ENCODE results near the gene KRTAP9-6. TPM values are rescaled to one million over a fixed set of nuclear protein-coding genes. Genes with fewer than 3 reads are reported as not detected.
"Not testable (repeated sequence)": the region's sequence is repeated elsewhere in the genome, so short reads cannot be mapped to it uniquely, and the experiment has no call there.

The KRTAP9-6 gene
- total RNA-seq, 1 experiment from 2014 or later: not detected

- TF ChIP-seq EZH2 (IDR thresholded peaks at IDR 0.05; ENCODE audit: low read length, unreplicated experiment): no peak
- no peak for TF ChIP-seq EZH2phosphoT487 (IDR thresholded peaks at IDR 0.05; ENCODE audit: borderline replicate concordance, low read length)
- TF ChIP-seq CTCF (conservative IDR thresholded peaks at IDR 0.05; ENCODE audit: low read depth, low read length): no peak
- no peak overlapping the region for H2AFZ ChIP-seq (ENCODE audit: low read length)
- no peak overlapping the region for H3K4me2 ChIP-seq (ENCODE audit: low read length)
- H3K27ac ChIP-seq (ENCODE audit: low read length): no peak overlapping the region
- intact Hi-C loops (cut with micrococcal nuclease): no loop called here
- H3F3A ChIP-seq (ENCODE audit: low read length, unreplicated experiment): no peaks in the 10 kb centered on the region
- no peak for DNase-seq
- no peaks in the 10 kb centered on the region for H3K4me1 ChIP-seq (ENCODE audit: insufficient read depth, low read length)
- no peak overlapping the region for H3K9ac ChIP-seq (ENCODE audit: low read length)
- BruUV-seq (replicated peaks): no TSS peak
- POLR2A ChIA-PET (ENCODE audit: unreplicated experiment): no interaction called here
- H4K20me1 ChIP-seq (ENCODE audit: low read length): no peaks in the 10 kb centered on the region
- no peaks in the 10 kb centered on the region for H3K79me2 ChIP-seq (ENCODE audit: low read length)
- no peaks in the 10 kb centered on the region for H3K9me2 ChIP-seq (replicated peaks; ENCODE audit: low read length)
- CTCF ChIA-PET: no interaction called here
- H3K36me3 ChIP-seq (ENCODE audit: low read depth, low read length): no peaks in the 10 kb centered on the region
- no peaks in the 10 kb centered on the region for H3K9me3 ChIP-seq (ENCODE audit: low read length)
- no peaks in the 10 kb centered on the region for H3K27me3 ChIP-seq (ENCODE audit: low read length)
- no peak overlapping the region for H3K4me3 ChIP-seq (ENCODE audit: low read length)
- no peak for ATAC-seq
Measured at GRCh38 chr17:41264599-41264998, 579 bp upstream of the KRTAP9-6 start.

GRCh38 chr17:41267711-41268110 lies 2.5 kb downstream of the KRTAP9-6 start:
- no peak overlapping the region for H3K4me2 ChIP-seq (ENCODE audit: low read length)
- no peak overlapping the region for H3K4me3 ChIP-seq (ENCODE audit: low read length)
- no peaks in the 10 kb centered on the region for H3K4me1 ChIP-seq (ENCODE audit: insufficient read depth, low read length)
- no peaks in the 10 kb centered on the region for H4K20me1 ChIP-seq (ENCODE audit: low read length)
- intact Hi-C loops (cut with micrococcal nuclease): no loop called here
- H3K9me3 ChIP-seq (ENCODE audit: low read length): no peaks in the 10 kb centered on the region
- DNase-seq: no peak
- TF ChIP-seq CTCF (conservative IDR thresholded peaks at IDR 0.05; ENCODE audit: low read depth, low read length) (no peak), EZH2 (IDR thresholded peaks at IDR 0.05; ENCODE audit: low read length, unreplicated experiment) (no peak), EZH2phosphoT487 (IDR thresholded peaks at IDR 0.05; ENCODE audit: borderline replicate concordance, low read length) (no peak)
- H3F3A ChIP-seq (ENCODE audit: low read length, unreplicated experiment): no peaks in the 10 kb centered on the region
- H3K9me2 ChIP-seq (replicated peaks; ENCODE audit: low read length): no peaks in the 10 kb centered on the region
- BruUV-seq (replicated peaks): no TSS peak
- no peak overlapping the region for H3K9ac ChIP-seq (ENCODE audit: low read length)
- CTCF ChIA-PET: no interaction called here
- ATAC-seq: no peak
- no peaks in the 10 kb centered on the region for H3K27me3 ChIP-seq (ENCODE audit: low read length)
- no peaks in the 10 kb centered on the region for H3K36me3 ChIP-seq (ENCODE audit: low read depth, low read length)
- no peaks in the 10 kb centered on the region for H3K79me2 ChIP-seq (ENCODE audit: low read length)
- POLR2A ChIA-PET (ENCODE audit: unreplicated experiment): no interaction called here
- H2AFZ ChIP-seq (ENCODE audit: low read length): no peak overlapping the region
- H3K27ac ChIP-seq (ENCODE audit: low read length): no peak overlapping the region

DNA sequence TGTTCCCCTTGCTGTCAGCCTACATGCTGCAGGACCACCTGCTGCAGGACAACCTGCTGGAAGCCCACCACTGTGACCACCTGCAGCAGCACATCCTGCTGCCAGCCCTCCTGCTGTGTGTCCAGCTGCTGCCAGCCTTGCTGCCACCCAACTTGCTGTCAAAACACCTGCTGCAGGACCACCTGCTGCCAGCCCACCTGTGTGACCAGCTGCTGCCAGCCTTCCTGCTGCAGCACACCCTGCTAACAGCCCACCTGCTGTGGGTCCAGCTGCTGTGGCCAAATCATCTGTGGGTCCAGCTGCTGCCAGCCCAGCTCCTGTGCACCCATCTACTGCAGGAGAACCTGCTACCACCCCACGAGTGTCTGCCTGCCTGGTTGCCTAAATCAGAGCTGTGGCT lies 6.1 kb downstream of the KRTAP9-6 start:
- H3K4me3 ChIP-seq (ENCODE audit: low read length); H4K20me1 ChIP-seq (ENCODE audit: low read length); H3K9me3 ChIP-seq (ENCODE audit: low read length); H3K4me1 ChIP-seq (ENCODE audit: insufficient read depth, low read length); H3K79me2 ChIP-seq (ENCODE audit: low read length); CTCF ChIA-PET; intact Hi-C loops (cut with micrococcal nuclease); POLR2A ChIA-PET (ENCODE audit: unreplicated experiment); H3K27ac ChIP-seq (ENCODE audit: low read length); H3K9me2 ChIP-seq (replicated peaks; ENCODE audit: low read length); BruUV-seq (replicated peaks); H3K9ac ChIP-seq (ENCODE audit: low read length); H3K4me2 ChIP-seq (ENCODE audit: low read length); DNase-seq; ATAC-seq; H3K36me3 ChIP-seq (ENCODE audit: low read depth, low read length); H3K27me3 ChIP-seq (ENCODE audit: low read length); H2AFZ ChIP-seq (ENCODE audit: low read length); H3F3A ChIP-seq (ENCODE audit: low read length, unreplicated experiment): not testable (repeated sequence)
